COLO668 (cell line): ENCODE data around the gene DHFR.
"Not testable (repeated sequence)": the region's sequence is repeated elsewhere in the genome, so short reads cannot be mapped to it uniquely, and the experiment has no call there.

Source experiments
- DNase-seq: peaks from one replicate; lab custom pipeline; 2025; ENCODE audit not compliant: unreplicated experiment; lab: John Stamatoyannopoulos, UW

Gene DHFR

GRCh38 chr5:80654391-80655230 lies at the start of gene DHFR, which contains the start of gene MSH3:
Gene DHFR, minus strand, starts transcription at chr5:80654983. Its CDS starts 494 bp downstream, at chr5:80654489.
Gene MSH3, plus strand, starts transcription at chr5:80654652. Its CDS starts 76 bp downstream, at chr5:80654728.
- DNase-seq: peak; percentile 87

DNA sequence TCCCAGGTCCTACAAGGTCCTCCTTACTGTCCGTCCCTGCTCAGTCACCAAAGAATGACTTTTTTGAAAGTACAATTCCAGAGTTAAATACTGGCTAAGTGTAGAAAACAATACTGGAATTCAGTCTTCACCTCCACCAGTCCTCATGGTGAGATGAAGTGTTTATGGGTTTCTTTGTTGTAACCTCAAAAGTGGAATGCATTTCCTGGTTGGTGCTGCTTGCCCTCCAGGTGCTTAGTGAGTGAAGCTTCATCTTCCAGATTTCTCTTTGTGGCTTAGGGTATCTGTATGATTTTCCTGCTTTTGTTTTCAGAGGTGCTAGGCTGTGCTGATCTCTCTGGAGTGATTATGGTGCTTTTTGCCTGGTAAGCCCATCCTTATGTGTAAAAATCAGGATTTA lies 49.4 kb upstream of the DHFR start:
- no peak for DNase-seq

GRCh38 chr5:80703747-80704146 lies 49.0 kb upstream of the DHFR start:
- no peak for DNase-seq

DNA sequence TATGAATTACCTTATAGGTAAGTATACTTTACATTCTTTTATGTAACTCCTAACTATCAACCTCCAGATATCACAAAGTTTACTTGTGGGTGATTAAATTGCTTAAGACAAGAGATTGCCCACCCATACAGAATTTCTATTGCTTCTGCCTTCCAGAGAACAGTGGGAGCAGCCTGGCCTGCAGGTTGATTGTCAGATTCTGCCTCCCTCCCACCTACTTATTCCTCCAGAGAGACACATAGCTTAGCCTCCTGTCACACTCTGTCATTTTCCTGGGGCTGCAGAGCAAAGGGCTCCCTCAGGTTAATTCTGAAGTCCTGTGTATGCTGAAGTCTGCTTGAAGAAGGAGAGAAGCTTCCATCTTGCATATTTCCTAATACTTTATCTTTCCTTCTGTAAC lies 48.5 kb upstream of the DHFR start:
- no peak for DNase-seq

DNA sequence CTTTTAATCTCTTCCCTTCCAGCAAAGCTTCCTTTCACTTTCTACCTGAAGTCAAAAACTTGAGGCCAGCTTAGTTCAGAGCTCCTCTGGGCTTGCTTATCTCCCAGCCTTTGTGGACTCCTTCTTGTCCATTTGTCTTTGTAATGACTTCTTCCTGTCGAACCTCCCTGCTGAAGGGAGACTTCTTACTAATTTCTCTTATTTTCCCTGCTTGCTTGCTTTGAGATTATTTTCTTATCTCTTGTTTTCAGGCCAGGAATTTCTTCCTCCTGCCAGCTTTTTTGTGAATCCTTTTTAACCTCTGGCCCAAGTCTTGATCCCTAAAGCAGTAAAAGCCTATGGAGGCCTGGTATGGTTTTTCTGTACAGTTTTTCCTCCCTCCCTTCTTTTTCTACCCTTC lies 46.8 kb upstream of the DHFR start:
- DNase-seq: no peak

DNA sequence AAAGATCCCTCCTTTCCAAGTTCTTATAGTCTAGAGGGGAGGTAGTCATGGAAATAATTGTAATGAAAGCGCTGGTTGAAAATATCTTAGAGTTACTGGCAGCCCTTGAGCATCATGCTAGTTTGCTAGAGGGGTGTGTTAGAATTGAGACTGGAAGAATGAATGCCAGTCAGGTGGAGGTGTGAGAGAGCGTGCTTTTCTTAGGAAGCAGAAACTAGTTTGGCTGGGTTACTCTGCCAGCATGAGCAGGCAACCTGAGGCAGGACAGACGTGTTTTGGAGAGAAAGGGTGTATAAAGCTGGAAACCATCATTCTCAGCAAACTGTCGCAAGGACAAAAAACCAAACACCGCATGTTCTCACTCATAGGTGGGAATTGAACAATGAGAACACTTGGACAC lies 43.6 kb upstream of the DHFR start:
- DNase-seq: no peak

- no peak for DNase-seq
Measured at GRCh38 chr5:80697100-80697499, 42.3 kb upstream of the DHFR start.

DNA sequence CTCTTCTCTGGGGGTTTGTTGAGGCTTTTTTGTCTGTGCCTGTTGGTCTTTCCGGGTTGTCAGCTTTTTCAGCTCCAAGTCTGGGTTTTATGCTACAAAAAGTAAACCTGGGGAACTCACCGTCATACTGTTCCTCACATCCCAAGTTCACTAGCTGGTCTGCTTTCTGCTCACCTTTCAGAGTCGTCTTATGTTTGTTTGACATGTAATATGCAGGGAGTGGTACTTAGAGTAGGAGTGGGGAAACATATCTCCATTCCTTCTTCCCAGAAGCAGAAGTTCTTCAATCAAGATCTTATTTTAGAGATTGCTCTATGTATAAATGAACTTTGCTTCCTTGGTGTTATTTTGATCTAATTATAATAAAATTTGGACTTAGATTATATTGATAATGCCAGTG lies 41.7 kb upstream of the DHFR start:
- no peak for DNase-seq

DNA sequence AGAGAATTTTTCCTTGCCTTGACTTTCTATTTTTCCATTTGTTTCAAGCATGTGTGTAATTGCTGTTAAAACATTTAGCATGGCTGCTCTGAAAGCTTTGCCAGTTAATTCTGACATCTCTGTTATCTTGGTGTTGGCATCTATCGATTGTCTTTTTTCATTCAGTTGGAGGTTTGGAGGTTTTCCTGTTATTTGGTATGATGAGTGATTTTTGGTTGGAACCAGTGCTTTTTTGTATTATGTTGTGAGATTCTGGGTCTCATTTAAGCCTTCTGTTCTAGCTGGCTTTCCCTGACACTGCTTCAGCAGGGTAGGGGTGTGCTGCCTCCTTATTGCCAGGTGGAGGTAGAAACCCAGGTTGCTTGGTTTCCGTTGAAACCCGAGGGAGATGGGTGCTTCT lies 40.9 kb upstream of the DHFR start:
- no peak for DNase-seq

GRCh38 chr5:80689627-80690026 lies 34.8 kb upstream of the DHFR start:
- DNase-seq: no peak

DNA sequence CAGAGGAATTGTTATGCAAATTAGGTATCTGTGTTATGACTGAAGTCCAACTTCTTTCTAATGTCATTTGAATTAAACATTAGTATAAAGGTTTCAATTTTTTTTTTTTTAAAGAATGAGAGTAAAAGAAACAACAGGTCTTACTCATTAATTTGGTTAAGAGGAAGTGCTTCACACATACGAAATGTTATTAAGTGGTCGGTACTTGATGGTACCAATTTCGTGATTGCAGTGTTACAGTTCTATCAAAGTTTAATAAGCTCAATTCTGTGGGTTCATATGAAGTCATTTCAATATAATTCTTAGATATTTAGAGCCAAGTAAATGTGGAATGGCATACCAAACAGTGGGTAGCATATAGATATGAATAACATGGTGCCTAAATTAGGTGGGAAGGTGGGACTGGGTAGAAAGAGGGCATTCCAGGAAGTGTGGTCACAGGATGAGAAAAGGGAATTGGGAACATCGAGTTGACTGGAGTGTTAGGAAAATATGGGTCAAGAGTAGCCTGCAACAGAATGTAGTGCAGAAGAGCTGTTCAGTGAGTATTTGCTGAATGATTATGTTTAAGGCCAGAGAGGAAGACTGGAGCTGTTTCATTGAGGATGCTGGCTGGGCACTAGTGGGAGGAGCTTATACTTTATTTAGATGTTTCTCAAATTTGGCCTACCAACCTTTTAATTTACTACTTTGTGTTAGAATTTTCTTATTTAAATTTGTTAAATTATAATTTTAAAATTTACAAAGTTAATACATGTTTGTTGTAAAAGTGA lies 34.1 kb upstream of the DHFR start:
- DNase-seq: no peak

GRCh38 chr5:80686757-80687156 lies 32.0 kb upstream of the DHFR start:
- no peak for DNase-seq

GRCh38 chr5:80676706-80677105 lies 21.9 kb upstream of the DHFR start:
- no peak for DNase-seq

GRCh38 chr5:80672140-80672736 lies 17.5 kb upstream of the DHFR start:
- DNase-seq: peak; percentile 54

GRCh38 chr5:80668016-80668969 lies 13.5 kb upstream of the DHFR start:
- DNase-seq: no peak

GRCh38 chr5:80667384-80667783 lies 12.6 kb upstream of the DHFR start:
- no peak for DNase-seq

GRCh38 chr5:80665057-80665456 lies 10.3 kb upstream of the DHFR start:
- no peak for DNase-seq

DNA sequence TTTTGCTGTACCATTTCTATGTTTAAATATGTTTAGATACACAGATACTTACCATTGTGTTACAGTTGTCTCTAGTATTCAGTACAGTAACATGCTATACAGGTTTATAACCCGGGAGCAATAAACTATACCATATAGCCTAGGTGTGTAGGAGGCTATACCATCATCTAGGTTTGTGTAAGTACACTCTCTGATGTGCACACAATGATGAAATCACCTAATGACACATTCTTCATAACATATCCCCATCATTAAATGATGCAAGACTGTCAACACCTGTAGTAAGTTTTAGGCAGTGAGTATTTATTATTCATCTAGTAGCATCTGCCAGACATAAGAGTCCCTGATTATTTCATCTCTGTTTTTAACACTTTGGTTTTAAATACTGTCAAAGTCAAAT lies 7.3 kb upstream of the DHFR start:
- DNase-seq: no peak

GRCh38 chr5:80660661-80661060 lies 5.9 kb upstream of the DHFR start:
- not testable (repeated sequence) for DNase-seq

DNA sequence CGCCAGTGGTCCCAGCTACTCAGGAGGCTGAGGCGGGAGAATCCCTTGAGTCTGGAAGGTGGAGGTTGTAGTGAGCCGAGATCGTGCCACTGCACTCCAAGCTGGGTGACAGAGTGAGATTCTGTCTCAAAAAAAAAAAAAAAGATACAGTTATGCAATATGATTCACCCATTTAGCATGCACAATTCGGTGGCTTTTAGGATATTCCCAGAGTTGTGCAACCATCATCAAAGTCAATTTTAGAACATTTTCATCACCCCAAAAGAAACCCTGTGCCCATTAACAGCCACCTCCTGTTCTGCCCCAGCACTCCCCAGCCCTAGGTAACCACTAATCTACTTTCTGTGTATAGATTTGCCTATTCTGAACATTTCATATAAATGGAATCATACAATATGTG lies 4.3 kb upstream of the DHFR start:
- no peak for DNase-seq

DNA sequence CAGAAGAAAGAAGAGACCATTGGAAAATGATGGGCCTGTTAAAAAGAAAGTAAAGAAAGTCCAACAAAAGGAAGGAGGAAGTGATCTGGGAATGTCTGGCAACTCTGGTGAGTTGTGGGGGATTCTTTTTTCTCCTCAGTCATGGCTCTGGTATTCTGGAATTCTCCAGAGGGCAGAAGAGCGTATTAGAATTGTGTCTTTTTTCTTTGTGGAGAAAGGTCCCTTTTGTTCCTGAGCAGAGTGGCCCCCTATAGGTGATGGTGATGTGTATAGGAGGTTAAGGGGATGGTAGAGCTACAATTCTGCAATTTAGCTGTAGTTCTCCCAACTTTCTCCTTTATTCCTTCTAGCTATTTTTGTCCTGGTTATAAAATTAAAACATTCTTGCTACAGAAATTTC lies 1.6 kb upstream of the DHFR start:
- no peak for DNase-seq
